Adrenal gland (tissue), 12 donors: Measurements from ENCODE around the gene ESYT2. TPM values are rescaled to one million over a fixed set of nuclear protein-coding genes. Genes with fewer than 3 reads are reported as not detected.

ENCODE experiments used
- DNase-seq, 7 donors: peaks; one replicate each; pipeline ENCODE4 v3.0.0-alpha.2; 2019 to 2020
- H3K27ac ChIP-seq, 5 donors: fragments of 200-600 bp; sonication (generic) in 4 of 5; 1 replicate in 3 of 5; 2 replicates in 2 of 5; pipeline versions ENCODE4 v1.5.1 to v1.8.0; 2016 to 2020; ENCODE audit warnings: mild to moderate bottlenecking in 1 of 5
- H3K27me3 ChIP-seq: fragments of 200-600 bp; 2 replicates; pipeline ENCODE4 v1.8.0; 2021
- H3K36me3 ChIP-seq, 2 donors: fragments of 200-600 bp; replicated peaks in 1 of 2; 1 replicate in 1 of 2; 2 replicates in 1 of 2; pipeline versions ENCODE4 v1.5.1 to v1.8.0; 2018 to 2022
- H3K4me1 ChIP-seq, 2 donors: fragments of 200-600 bp; replicated peaks in 1 of 2; 1 replicate in 1 of 2; 2 replicates in 1 of 2; pipeline versions ENCODE4 v1.5.1 to v1.8.0; 2018 to 2021
- H3K4me3 ChIP-seq, 4 donors: fragments of 200-600 bp; sonication (generic) in 3 of 4; one replicate each; pipeline ENCODE4 v1.5.1; 2016 to 2018
- H3K9me3 ChIP-seq, 3 donors: fragments of 200-600 bp; sonication (generic) in 1 of 3; replicated peaks in 1 of 3; 1 replicate in 2 of 3; 2 replicates in 1 of 3; pipeline versions ENCODE4 v1.5.1 to v1.8.0; 2016 to 2021
- POLR2A ChIP-seq, 2 donors: fragments of 450-650 bp; IDR thresholded peaks; one replicate each; pipeline ENCODE4 v1.6.1; 2017; ENCODE audit warnings: antibody characterized with exemption in 2 of 2, mild to moderate bottlenecking in 2 of 2, moderate library complexity in 1 of 2
- WGBS, 4 donors: extraction: QIAGEN DNeasy Blood & Tissue Kit in 2 of 4; methylation state at CpG; one replicate each; pipeline versions ENCODE4 v1.1.5 to v1.1.7; 2013 to 2017; 5-methylcytosine and 5-hydroxymethylcytosine counted together
- intact Hi-C, 2 donors: fragments of 100-400 bp; cut with DNase I; formaldehyde crosslinking; loops; one replicate each; pipeline versions ENCODE4 v1.14.1 to v1.15.0; 2022 to 2023
- polyA plus RNA-seq, 3 donors: library from polyadenylated mRNA; stranded (reverse); fragments of 200-250 nt in 2 of 3; fragments of 350-450 nt in 1 of 3; fragmentation: Illumina TruSeq in 1 of 3; extraction: RNeasy Lipid Tissue Mini Kit (QIAGEN cat#74804) in 1 of 3; gene quantifications; one replicate each; pipeline ENCODE4 v1.2.3, GENCODE V29; 2013 to 2014
- total RNA-seq, 9 donors: library from RNA; depleted of rRNA in 4 of 9; stranded (reverse); fragments of >200 nt in 4 of 9; fragments of 120-200 nt in 1 of 9; fragmentation: NEBNext Ultra II Directional in 1 of 9; extraction: Animal tissue kit (Norgen Biotek cat#: 25700) in 1 of 9; gene quantifications; one replicate each; pipeline versions ENCODE4 v1.1.0 to v1.2.4, GENCODE V29; 2013 to 2023
- TF ChIP-seq, protein P1 (sequence below), 6 experiments: fragments of 450-650 bp in 4 of 6; fragments of 200-600 bp in 2 of 6; sonication (generic) in 1 of 6; IDR thresholded peaks; 1 replicate in 5 of 6; 2 replicates in 1 of 6; pipeline versions ENCODE4 v1.5.1 to v1.8.0; 2016 to 2021; ENCODE audit warnings: antibody characterized with exemption in 6 of 6, mild to moderate bottlenecking in 2 of 6, moderate library complexity in 1 of 6
- donor health status: healthy with polysubstance abuse.
- donor health status: Bipolar disorder and iron deficiency.
- donor health status: DM: yes; HTN: yes; CAD: no.
- donor health status: DM: no; HTN: no; CAD: no.
- donor health status: DM: no; HTN: no; CAD: no.
- donor health status: DM: yes; HTN: yes; CAD: no.

Gene ESYT2
- total and polyA plus RNA-seq, 12 donors = 16.8 to 104 (median 77.5) TPM

DNA sequence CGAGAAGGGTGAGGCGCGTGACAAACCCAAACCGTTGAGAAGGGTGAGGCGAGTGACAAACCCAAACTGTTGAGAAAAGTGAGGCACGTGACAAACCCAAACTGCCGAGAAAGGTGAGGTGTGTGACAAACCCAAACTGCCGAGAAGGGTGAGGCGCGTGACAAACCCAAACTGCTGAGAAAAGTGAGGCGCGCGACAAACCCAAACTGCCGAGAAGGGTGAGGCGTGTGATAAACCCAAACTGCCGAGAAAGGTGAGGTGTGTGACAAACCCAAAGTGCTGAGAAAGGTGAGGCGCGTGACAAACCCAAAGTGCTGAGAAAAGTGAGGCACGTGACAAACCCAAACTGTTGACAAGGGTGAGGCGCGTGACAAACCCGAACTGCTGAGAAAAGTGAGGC lies 25.0 kb downstream of the ESYT2 start:
- intact Hi-C loops = no loop called here
- H3K27me3 ChIP-seq = no peaks in the 10 kb centered on the region
- H3K9me3 ChIP-seq = no peaks in the 10 kb centered on the region
- TF ChIP-seq POLR2A (IDR thresholded peaks at IDR 0.05) = no peak
- TF ChIP-seq, protein P1, sequence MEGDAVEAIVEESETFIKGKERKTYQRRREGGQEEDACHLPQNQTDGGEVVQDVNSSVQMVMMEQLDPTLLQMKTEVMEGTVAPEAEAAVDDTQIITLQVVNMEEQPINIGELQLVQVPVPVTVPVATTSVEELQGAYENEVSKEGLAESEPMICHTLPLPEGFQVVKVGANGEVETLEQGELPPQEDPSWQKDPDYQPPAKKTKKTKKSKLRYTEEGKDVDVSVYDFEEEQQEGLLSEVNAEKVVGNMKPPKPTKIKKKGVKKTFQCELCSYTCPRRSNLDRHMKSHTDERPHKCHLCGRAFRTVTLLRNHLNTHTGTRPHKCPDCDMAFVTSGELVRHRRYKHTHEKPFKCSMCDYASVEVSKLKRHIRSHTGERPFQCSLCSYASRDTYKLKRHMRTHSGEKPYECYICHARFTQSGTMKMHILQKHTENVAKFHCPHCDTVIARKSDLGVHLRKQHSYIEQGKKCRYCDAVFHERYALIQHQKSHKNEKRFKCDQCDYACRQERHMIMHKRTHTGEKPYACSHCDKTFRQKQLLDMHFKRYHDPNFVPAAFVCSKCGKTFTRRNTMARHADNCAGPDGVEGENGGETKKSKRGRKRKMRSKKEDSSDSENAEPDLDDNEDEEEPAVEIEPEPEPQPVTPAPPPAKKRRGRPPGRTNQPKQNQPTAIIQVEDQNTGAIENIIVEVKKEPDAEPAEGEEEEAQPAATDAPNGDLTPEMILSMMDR (IDR thresholded peaks at IDR 0.05) = no peak
- peaks cover 23 to 33% of the 10 kb centered on the region in 2 donors for H3K4me1 ChIP-seq
- H3K27ac ChIP-seq = no peak overlapping the region
- DNase-seq = no peak
- WGBS, 4 donors = 84 to 96% (median 91%) methylated on average over 22 of the region's 22 CpGs
- H3K36me3 ChIP-seq = no peaks in the 10 kb centered on the region
- H3K4me3 ChIP-seq = no peak overlapping the region

DNA sequence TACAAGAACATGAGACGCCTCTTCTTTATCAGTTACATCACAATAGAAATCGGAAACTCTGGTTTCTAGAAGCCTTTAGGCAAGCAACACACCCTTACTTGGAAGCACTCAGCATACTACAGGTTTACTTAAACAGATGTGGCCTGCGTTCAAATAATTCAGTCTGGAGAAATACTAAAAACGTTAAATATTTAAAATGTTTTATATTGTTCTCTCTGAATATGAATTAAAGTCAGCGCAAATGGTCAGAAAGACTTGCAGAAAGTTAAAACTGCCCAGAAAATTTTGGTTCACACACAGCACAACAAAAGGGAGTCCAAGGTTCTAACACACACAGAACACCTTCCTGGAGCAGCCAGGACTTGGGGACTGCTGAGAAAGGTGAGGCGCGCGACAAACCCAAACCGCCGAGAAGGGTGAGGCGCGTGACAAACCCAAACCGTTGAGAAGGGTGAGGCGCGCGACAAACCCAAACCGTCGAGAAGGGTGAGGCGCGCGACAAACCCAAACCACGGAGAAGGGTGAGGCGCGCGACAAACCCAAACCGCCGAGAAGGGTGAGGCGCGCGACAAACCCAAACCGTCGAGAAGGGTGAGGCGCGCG lies 25.8 kb downstream of the ESYT2 start:
- no peak for TF ChIP-seq POLR2A (IDR thresholded peaks at IDR 0.05)
- TF ChIP-seq, protein P1 (IDR thresholded peaks at IDR 0.05) = no peak
- WGBS, 4 donors = 84 to 90% (median 86%) methylated on average over 13 to 32 of the region's 35 CpGs
- peaks cover 23 to 33% of the 10 kb centered on the region in 2 donors for H3K4me1 ChIP-seq
- no peaks in the 10 kb centered on the region for H3K27me3 ChIP-seq
- no peaks in the 10 kb centered on the region for H3K9me3 ChIP-seq
- intact Hi-C loops = no loop called here
- no peaks in the 10 kb centered on the region for H3K36me3 ChIP-seq
- DNase-seq = no peak
- no peak overlapping the region for H3K4me3 ChIP-seq
- peak overlapping the region in 2 of 5 donors; percentile 3 to 53 for H3K27ac ChIP-seq

DNA sequence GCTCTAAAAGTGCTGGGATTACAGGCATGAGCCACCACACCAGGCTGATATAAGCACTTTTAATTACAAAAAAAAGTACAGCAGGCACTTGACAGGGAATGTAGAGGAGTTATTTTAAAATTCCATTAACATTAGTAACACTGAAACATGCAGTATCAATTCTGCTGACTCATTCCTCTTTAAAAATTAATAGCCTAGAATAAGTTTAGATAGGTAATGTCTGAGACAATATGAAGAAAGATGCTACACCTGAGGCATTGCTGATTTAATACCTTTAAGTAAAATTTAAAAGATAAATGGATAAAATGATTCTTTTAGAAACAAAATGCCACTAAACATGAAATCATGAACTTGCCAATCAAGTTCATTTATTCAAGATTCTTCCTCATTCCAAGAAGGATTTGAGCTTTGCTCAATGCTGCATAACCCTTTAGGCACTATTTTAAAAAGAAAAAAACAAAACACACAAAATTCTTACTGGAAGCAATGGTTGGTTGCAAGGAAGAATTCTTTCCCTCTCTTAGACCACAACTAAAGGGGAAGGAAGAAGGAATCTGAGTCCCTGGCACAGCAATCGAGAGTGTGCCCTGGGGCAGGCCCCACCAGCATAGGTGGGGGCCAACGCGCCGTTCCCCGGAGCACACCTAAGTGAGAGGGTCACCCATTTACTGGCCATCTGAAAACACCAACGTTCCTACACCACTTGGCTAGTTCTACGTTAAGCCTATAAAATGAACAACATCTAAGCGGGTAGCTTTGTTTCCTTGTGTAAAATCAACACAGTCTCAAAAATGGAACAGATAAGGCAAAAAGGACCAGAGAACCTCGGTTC lies 26.6 kb downstream of the ESYT2 start:
- Histone ChIP-seq H3K36me3 (no peaks in the 10 kb centered on the region), H3K9me3 (no peaks in the 10 kb centered on the region), H3K27ac (peak overlapping the region in 4 of 5 donors; percentile 3 to 57 (median 49)), H3K4me1 (peaks cover 23 to 33% of the 10 kb centered on the region in 2 donors), H3K27me3 (no peaks in the 10 kb centered on the region), H3K4me3 (no peak overlapping the region)
- intact Hi-C loops = no loop called here
- DNase-seq = no peak
- 76 to 84% (median 81%) methylated on average over 9 of the region's 9 CpGs for WGBS, 4 donors
- no peak for TF ChIP-seq POLR2A (IDR thresholded peaks at IDR 0.05)
- TF ChIP-seq, protein P1 (IDR thresholded peaks at IDR 0.05) = no peak

DNA sequence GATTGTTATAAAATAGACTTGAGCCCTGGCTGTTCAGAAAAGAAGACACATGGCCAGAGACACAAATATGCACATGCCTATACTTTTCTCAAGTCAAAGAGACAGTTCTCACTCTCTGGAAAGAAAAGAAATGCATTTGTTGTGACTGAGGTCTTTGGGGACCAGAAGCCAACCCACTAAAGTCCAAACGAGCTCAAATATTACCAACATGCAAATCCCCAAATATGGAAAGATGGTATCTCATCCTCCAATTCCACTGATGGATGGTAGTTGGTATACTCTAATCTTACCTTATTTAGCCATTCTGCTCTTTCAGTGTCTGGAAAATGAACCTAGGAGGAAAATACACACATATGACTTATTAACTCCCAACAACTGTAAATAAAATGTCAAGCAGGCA lies 30.6 kb downstream of the ESYT2 start:
- Histone ChIP-seq H3K4me3 (no peak overlapping the region), H3K4me1 (peaks cover 12 to 15% of the 10 kb centered on the region in 2 donors), H3K9me3 (no peaks in the 10 kb centered on the region), H3K27ac (no peak overlapping the region), H3K36me3 (peaks cover 0 to 27% of the 10 kb centered on the region in 2 donors), H3K27me3 (no peaks in the 10 kb centered on the region)
- no peak for DNase-seq
- WGBS, 4 donors = 68 to 82% (median 76%) methylated on average over 1 of the region's 1 CpG
- intact Hi-C loops = no loop called here
- TF ChIP-seq, protein P1 (IDR thresholded peaks at IDR 0.05) = no peak
- TF ChIP-seq POLR2A (IDR thresholded peaks at IDR 0.05) = no peak
